Hematopoietic multipotent progenitor cell treated with erythropoietin and hydrocortisone succinate and interleukin-3 and kit ligand, for 15 days (in vitro differentiated cells): ENCODE data around the gene LDB1.
A peak's percentile ranks its signal among the peaks of the same experiment; 100 is the strongest.

Experiments used
- DNase-seq: peaks from one replicate; pipeline ENCODE4 v3.0.0-alpha.2; 2015; ENCODE audit warnings: low spot score

Gene LDB1

GRCh38 chr10:102112210-102112817, 7.9 kb downstream of the LDB1 start:
- DNase-seq = peak; percentile 77

GRCh38 chr10:102111276-102111675, 8.9 kb downstream of the LDB1 start:
- DNase-seq = no peak

GRCh38 chr10:102109166-102110116, 10.7 kb downstream of the LDB1 start:
- no peak for DNase-seq

GRCh38 chr10:102106998-102107397, 13.2 kb downstream of the LDB1 start:
- DNase-seq = no peak

GRCh38 chr10:102102421-102102820, 17.7 kb downstream of the LDB1 start:
- DNase-seq = no peak

GRCh38 chr10:102101152-102101551, 19.0 kb downstream of the LDB1 start:
- DNase-seq = no peak

- DNase-seq = no peak
Measured at GRCh38 chr10:102096449-102096848, 23.7 kb downstream of the LDB1 start.

GRCh38 chr10:102090772-102091171, 29.4 kb downstream of the LDB1 start:
- no peak for DNase-seq

GRCh38 chr10:102086196-102086595, 34.0 kb downstream of the LDB1 start:
- DNase-seq = no peak

GRCh38 chr10:102085336-102085735, 34.8 kb downstream of the LDB1 start:
- DNase-seq = no peak

GRCh38 chr10:102083541-102083940, 36.6 kb downstream of the LDB1 start:
- peak; percentile 51 for DNase-seq

- DNase-seq = peak; percentile 88
Measured at GRCh38 chr10:102072673-102073527, 47.3 kb downstream of the LDB1 start.

- DNase-seq = no peak
Measured at GRCh38 chr10:102069071-102069470, 51.1 kb downstream of the LDB1 start.

- no peak for DNase-seq
Measured at GRCh38 chr10:102068216-102068615, 52.0 kb downstream of the LDB1 start.

GRCh38 chr10:102067091-102067916, 52.9 kb downstream of the LDB1 start:
- no peak for DNase-seq

- no peak for DNase-seq
Measured at GRCh38 chr10:102066399-102067088, 53.6 kb downstream of the LDB1 start.

GRCh38 chr10:102065561-102066398, 54.4 kb downstream of the LDB1 start:
- peak; percentile 29 for DNase-seq

GRCh38 chr10:102064868-102065560, 55.2 kb downstream of the LDB1 start, which contains the start of gene HPS6:
HPS6 (plus strand) TSS chr10:102065349; CDS start chr10:102065475, 126 bp downstream.
- peak; percentile 91 for DNase-seq

GRCh38 chr10:102064503-102064867, 55.7 kb downstream of the LDB1 start:
- no peak for DNase-seq
